Hematopoietic multipotent progenitor cell treated with erythropoietin and hydrocortisone succinate and interleukin-3 and kit ligand, for 8 days (in vitro differentiated cells): ENCODE data around the gene AHCYL2.
A peak's percentile ranks its signal among the peaks of the same experiment; 100 is the strongest.
"Not testable (repeated sequence)": the region's sequence is repeated elsewhere in the genome, so short reads cannot be mapped to it uniquely, and the experiment has no call there.

Source experiments
- DNase-seq: peaks from one replicate; pipeline ENCODE4 v3.0.0-alpha.2; 2015

The AHCYL2 gene

DNA sequence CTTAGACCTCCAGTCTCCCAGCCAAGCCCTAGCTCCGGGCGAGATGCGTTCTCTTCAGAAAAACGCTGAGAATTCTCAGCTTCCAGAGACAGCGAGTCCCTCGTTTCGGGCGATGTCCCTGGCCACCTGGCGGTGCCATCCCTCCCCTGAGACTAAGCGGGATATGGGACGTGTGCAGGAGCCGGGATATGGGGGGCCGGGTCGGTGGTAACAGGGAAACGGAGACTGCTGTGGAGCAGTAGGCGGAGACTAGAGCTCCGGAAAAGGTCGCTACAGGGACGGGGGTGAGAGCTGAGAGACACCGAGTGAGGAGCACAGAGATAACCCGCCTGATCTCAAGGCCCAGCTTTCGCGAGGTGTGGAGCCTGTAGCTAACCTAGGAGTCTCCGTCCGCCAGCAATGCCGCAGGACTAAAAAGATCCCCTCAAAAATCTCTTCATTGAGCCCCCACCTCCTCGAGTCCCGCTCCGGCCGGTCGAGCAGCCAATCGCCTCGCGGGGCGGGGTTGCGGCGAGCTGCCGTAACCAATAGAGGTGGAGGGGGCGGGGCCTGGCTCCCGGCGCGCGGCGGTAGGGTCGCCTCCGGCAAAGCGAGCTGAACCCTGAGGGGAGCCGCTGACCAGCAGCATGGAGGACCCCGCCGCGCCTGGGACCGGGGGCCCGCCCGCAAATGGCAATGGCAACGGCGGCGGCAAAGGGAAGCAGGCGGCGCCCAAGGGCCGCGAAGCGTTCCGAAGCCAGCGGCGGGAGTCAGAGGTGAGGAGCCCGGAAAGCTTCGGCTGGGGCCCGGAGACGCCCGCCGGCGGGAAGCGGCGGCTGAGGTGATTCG, 209.2 kb downstream of the AHCYL2 start, which contains the start of gene STRIP2:
Gene STRIP2 (plus strand): TSS at position 586 of the 828 bp plus-strand sequence. CDS start 41 bp downstream, at position 627.
- DNase-seq, result peak; percentile 90

DNA sequence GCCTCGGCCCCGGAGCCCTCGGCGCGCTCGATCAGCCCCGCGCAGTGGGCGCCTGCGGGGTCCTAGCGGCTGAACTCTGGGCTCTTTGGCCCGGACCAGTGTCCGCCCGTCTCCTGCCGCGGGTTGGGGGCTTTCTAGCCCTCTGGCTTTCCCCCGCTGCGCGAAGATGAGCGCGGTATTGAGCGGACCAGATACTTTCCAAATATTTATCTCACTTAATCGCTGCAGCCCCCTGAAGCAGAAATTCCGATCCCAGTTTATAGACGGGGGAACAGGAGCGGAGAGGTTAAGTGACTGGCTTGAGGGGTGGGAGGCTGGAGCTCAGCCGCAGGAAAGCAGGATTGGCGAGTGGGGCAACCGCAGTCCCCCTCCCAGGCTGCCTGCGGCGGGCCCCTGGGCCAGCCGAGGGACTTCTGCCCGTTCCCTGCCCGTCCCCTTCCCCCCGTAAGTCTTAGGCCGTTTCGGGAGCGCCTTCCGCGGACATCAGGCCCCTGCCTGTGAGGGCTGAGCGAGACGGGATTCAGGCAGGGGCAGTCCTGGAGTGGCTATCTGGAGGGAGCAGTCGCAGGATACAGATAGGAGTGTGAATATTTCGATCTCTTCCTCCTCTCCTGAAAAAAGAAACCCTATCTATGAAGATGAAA, 210.0 kb downstream of the AHCYL2 start:
- no peak for DNase-seq

- DNase-seq, result no peak
Observed at GRCh38 chr7:129435414-129435829, 210.6 kb downstream of the AHCYL2 start.

DNA sequence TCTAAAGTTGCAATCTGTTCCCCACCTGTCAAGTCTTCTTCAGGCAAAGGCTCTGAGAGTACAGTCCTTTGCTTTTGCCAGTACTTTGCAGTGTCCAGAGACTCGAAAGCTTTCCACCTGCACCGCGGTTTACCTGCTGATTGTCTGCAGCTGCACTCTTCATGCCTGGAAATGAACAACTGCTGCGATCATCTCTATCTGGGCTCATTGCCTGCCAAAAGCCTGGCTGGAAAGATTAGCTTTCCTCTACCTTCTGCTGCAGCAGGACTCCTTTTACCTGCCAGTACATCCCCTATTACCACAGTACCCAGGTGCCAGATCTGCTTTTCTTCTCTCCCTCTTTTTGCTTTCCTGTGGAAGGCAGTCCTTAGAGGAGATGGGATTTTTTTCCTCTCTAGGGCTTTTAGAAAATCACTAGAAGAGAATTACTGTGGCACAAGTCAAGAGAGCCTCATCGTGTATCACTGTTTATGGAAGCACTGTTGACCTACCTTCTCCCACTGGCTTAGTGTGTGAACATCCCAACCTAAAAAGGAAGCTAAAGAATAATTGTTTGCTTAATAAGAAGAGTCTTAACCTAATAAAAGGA, 211.6 kb downstream of the AHCYL2 start:
- DNase-seq, result peak; percentile 51

DNA sequence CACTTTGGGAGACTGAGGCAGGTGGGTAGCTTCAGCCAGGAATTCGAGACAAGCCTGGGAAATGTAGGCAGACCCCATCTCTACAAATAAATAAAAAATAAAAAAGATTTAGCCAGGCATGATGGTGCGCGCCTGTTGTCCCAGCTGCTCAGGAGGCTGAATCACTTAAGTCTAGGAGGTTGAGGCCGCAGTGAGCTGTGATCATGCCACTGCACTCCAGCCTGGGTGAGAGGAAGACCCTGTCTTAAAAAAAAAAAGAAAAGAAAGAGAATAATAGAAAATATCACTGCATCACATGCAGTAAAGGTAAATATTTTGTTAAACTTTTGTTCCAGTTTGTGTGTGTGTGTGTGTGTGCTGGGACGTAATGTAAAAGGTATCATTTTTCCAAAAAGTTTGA, 212.4 kb downstream of the AHCYL2 start:
- DNase-seq, result no peak

GRCh38 chr7:129438281-129438838, 213.5 kb downstream of the AHCYL2 start:
- no peak for DNase-seq

GRCh38 chr7:129438839-129439651, 214.2 kb downstream of the AHCYL2 start:
- peak; percentile 98 for DNase-seq

DNA sequence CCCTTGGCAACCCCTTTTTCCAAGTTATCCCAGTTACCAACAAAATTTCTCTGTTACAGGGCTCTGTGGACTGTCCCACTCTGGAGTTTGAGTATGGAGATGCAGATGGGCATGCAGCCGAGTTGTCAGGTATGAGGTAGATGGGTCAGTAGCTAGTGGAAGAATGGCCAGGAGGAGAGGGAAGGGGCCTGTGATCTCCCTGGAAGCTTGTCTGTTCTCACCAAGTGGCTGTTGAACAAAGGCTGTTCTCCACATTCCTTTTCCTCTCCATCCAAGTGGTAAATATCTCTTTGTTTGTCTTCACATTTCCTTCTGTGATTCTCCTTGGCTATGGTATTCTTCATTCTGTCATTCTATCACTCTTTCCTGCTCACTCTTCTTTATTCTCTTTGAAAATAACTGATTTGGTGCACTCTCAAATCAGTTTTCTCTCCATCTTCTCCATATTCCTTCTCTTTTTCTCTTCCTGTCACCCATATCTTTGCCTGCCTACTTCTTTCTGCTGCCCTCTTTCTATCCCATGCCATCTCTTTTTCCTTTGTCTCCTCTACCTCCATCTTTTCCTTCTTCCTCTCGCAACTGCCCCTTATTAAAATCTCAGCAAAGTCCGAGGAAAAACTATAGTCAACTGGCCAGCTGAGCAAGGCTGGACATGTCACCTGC, 215.3 kb downstream of the AHCYL2 start:
- DNase-seq, result no peak

- DNase-seq, result no peak
Observed at GRCh38 chr7:129443612-129444011, 218.8 kb downstream of the AHCYL2 start.

DNA sequence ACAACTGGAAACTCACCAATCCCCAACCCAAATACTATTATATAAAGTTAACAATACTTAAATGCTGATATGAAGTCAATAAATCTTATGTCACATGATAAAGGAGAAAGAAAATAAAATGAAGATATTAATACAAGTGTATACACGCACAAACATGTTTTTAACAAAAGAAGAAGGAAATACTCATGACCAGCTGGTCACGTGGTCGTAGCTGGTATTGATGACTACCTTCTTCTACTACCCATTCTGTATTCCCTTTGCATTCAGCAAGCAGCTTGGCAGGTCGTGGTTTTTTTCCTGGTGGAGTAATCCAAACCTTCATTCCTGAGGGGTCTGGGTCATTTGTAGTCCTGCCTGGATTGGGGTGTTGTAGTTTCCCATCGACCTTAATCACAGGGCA, 219.9 kb downstream of the AHCYL2 start:
- DNase-seq, result not testable (repeated sequence)

DNA sequence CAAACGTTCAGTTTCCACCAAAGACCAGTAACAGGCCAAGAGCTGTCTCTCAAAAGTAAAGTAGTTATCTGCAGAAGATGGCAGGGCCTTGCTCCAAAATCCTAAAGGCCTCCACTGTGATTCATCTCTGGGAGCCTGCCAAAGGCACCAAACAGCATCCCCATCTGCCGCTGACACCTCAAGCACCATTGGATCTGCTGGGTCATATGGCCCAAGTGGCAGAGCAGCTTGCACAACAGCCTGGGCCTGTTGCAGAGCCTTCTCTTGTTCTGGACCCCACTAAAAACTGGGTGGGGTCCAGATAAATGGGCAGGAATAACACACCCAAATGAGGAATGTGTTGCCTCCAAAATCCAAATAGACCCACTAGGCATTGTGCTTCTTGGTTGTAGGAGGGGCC, 222.1 kb downstream of the AHCYL2 start:
- not testable (repeated sequence) for DNase-seq

- DNase-seq, result not testable (repeated sequence)
Observed at GRCh38 chr7:129447445-129447844, 222.6 kb downstream of the AHCYL2 start.

DNA sequence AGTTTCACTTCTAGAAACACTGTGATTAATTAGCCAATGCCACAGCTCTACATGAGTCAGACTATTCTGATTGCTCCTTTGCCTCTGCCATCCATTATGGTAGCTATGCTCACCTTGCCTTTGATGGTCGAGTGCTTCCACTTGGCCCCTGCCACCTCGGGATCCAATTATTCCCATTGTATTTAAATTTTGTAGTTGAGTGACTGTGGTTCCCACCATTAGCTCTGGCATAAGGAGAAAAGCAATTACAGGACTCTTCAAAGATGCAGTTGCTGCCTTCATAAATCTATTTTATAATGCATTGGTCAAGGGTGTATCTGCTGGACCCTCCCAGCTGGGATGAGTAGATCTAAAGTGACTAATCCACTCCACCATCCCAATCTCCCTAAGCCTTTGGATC, 223.8 kb downstream of the AHCYL2 start:
- DNase-seq, result not testable (repeated sequence)

GRCh38 chr7:129450295-129450694, 225.5 kb downstream of the AHCYL2 start:
- no peak for DNase-seq

GRCh38 chr7:129452589-129453231, 227.9 kb downstream of the AHCYL2 start:
- no peak for DNase-seq

DNA sequence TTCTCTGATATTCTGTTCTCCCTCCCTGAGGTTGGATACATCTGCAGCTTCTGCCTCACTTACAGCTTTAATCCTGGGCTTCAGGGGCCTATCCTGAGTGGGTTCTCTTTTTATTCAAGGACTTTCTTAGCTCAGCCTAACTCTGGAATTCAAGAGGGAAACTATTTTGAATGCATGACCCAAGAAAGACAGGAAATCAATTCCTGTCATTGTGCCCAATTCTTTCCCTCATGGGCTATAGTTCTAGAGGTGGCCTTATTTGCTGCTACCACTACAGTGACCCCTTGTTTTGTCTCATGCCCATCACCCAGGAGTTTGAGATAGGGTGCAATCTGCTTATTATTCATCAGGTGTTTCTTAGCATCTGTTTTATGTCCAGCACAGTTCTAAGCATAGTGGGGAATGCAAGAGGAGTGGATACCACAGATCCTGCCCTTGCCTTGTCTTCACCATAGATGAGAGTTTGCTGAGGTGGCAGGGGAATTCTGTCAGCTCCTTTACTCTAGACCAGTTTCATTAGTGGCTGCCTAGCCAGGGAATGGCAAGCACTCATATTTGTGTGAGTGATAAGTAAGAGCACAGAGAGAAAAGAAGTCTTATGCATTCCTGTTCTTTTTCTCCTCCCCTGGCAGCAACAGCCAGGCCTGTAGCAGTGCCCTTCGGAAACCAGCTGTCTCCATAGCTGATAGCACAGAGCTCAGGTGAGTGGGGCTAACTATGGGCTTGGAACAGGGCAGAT, 228.8 kb downstream of the AHCYL2 start:
- DNase-seq, result no peak

DNA sequence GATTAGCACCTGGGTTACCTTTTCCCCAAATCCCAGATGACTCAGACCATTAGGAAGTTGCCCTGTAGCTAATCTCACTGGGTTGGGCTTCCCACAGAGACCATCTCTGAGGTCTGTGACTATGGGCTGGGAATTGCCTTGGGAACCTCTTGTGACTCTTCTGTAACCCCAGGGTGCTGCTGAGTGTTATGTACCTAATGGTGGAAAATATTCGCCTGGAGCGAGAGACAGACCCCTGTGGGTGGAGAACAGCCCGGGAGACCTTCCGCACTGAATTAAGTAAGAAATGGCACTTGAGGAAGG, 229.4 kb downstream of the AHCYL2 start:
- DNase-seq, result no peak

- DNase-seq, result no peak
Observed at GRCh38 chr7:129456421-129456820, 231.6 kb downstream of the AHCYL2 start.

DNA sequence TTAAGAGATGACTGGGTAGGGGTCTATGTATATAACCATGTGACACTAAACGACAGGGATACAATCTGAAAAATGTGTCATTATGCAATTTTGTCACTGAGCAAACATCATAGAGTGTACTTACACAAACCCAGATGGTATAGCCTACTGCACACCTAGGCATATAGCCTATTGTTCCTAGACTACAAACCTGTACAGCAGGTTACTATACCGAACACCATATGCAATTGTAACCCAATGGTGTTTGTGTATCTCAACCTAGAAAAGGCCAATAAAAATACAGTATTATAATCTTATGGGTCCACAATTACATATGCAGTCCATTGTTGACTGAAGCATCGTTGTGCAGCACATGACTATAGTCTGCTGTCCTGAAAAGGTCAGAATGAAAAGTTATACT, 232.3 kb downstream of the AHCYL2 start:
- DNase-seq, result no peak

DNA sequence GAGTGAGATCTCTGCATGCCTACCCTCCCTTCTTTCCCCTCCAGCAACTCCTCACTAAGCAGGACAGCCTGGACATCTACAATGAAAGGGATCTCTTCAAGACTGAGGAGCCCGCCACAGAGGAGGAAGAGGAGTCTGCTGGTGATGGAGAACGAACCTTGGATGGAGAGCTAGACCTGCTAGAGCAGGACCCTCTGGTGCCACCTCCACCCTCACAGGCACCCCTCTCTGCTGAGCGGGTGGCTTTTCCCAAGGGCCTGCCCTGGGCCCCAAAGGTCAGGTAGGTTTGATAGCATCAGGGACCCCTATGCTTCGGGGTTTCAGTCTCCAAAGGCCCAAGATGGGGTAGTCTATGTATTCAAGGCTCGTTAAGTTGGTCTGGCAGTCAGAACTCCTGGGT, 233.3 kb downstream of the AHCYL2 start:
- DNase-seq, result no peak

GRCh38 chr7:129461809-129462208, 237.0 kb downstream of the AHCYL2 start:
- no peak for DNase-seq
